LoVo (cell line): ENCODE data around the gene SIVA1.
"Not testable (repeated sequence)": the region's sequence is repeated elsewhere in the genome, so short reads cannot be mapped to it uniquely, and the experiment has no call there.

ENCODE experiments used
- DNase-seq: peaks from one replicate; pipeline ENCODE4 v3.0.0-alpha.2; 2016; ENCODE audit warnings: low spot score

Gene SIVA1

GRCh38 chr14:104719343-104719742 lies 33.6 kb upstream of the SIVA1 start:
- DNase-seq = no peak

- no peak for DNase-seq
These were observed 31.2 kb upstream of the SIVA1 start for GRCh38 chr14:104721505-104722431.

- DNase-seq = no peak
These were observed 29.9 kb upstream of the SIVA1 start for GRCh38 chr14:104722938-104723650.

- peak; percentile 61 for DNase-seq
These were observed 29.1 kb upstream of the SIVA1 start, which contains the start of gene ADSS1 for GRCh38 chr14:104723651-104724406. Gene ADSS1, plus strand, starts transcription at chr14:104724229. Its CDS starts 42 bp downstream, at chr14:104724271.

GRCh38 chr14:104724407-104724980 lies 28.5 kb upstream of the SIVA1 start:
- no peak for DNase-seq

DNA sequence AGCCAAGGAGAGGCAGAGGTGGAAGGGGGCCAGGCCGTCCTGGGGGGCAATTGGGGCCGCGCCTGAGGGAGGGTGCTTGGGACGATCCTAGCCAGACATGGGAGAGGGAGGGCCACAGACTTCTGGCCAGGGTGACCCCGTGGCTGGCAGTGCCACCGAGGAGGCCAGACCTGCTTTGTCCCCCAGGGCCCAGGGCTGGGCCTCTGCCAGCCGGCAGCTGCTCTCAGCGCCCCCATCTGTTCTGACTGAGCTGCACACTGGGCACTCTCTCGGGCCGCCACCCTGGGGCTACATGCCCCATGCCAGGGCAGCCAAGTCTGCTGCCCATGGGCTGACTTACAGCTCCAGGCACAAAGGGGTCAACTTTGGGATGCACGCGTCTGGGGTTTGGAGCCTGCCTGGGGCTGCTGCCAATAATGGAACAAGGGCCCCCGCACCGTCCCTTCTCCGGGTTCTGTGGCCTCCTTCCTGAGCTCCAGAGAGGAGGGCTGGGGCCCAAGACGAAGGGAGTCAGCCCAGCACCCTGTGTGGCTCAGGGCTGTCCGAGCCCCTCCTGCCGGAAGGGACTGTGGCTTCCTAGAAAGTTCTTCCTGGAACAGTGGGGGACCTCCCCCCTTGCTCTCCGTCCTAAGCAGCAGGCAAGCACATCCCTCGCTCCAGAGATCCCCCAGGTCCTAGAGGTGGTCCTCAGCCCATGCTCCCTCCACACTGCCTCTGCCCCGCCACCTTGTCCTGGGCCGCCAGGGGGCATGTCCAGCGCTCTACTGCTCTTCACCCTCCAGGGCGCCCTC lies 27.8 kb upstream of the SIVA1 start:
- DNase-seq = no peak

- no peak for DNase-seq
These were observed 27.0 kb upstream of the SIVA1 start for GRCh38 chr14:104725772-104726548.

- DNase-seq = no peak
These were observed 26.1 kb upstream of the SIVA1 start for GRCh38 chr14:104726600-104727451.

DNA sequence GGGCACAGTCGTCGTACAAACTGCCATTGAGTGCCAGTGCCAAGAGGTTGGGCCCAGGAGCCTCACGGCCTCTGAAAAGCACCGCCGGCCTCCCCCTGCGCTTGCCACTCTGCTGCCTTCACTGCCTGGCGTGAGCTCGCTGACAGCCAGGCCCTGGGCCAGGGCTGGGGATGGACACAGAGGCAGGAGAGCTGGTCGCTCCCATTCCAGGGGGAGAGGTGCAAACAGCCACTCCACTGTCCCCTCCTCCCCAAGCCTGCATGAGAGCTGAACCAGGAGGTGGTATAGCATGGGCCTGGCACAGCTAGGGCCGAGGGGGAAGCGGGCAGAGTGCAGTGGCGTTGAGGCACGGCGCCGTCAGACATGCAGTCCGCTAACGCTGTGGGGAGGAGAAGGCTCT lies 24.3 kb upstream of the SIVA1 start:
- DNase-seq = no peak

GRCh38 chr14:104729176-104729834 lies 23.6 kb upstream of the SIVA1 start:
- not testable (repeated sequence) for DNase-seq

- DNase-seq = no peak
These were observed 23.1 kb upstream of the SIVA1 start for GRCh38 chr14:104729835-104730181.

GRCh38 chr14:104730487-104730886 lies 22.5 kb upstream of the SIVA1 start:
- DNase-seq = no peak

DNA sequence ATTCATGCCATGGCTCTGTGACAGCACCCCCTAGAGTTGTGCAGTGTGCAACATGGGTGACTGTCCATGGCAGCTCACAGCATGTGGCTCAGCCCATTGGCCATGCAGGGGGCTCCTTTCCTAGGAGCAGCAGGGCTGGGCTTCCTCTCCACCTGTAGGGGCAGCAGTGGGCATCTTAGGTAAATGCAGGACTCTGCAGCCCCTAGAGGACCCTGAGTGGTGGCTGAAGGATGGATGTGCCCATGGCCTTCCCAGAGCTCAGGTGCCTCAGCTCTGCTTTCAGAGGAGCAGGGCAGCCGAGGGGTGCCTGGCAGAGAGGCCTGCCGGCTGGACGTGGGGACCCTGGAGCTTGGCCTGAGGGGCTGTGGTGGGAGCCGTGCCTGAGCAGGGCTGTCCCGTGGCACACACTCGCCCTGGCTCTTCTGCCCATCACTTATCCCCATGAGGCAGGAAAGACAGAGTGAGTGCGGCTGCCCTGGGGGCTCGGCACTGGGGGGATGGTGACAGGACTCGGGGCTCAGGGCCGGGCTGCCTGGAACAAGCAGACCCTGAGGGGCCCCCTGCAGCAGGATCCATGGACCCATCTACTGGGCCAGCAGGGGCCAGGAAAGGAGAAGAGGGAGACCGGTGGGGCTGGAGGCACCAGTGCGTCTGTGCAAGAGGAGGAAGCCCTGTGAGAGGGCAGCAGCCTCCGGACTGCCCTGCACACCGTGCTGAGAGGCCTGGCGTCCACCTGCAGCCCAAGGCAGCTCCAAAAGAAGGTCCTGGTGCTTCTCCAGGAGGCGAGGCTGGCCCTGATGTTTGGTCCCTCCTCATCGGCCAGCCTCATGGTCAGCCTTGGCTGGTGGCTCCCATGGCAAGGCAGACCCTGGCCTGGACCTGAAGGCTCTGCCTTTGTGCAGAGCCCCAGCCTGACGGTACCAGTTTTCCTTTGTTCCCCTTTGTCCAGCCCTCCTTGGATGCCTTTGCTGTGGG lies 21.3 kb upstream of the SIVA1 start:
- no peak for DNase-seq

DNA sequence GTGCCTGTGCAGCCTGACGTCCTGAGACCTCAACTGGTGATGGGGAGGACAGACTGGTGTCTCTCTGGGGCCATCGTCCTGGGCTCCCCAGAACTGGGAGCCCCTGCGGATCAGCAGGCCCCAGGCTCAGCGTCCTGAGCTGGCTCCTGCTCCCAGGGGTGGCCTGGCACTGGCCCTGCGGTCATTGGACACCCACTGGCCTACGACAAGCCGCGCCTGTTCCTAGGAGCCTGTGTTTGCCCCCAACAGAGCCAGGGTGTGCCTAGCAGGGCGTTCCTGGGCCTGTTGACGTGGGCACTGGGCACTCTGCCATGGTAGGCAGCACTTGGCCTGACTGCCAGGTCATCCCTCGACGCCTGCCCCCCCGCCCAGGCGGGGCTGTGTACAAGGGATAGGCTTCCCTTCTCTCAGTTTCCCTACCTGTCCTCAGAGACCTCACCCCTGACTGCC lies 20.6 kb upstream of the SIVA1 start:
- DNase-seq = peak; percentile 75

DNA sequence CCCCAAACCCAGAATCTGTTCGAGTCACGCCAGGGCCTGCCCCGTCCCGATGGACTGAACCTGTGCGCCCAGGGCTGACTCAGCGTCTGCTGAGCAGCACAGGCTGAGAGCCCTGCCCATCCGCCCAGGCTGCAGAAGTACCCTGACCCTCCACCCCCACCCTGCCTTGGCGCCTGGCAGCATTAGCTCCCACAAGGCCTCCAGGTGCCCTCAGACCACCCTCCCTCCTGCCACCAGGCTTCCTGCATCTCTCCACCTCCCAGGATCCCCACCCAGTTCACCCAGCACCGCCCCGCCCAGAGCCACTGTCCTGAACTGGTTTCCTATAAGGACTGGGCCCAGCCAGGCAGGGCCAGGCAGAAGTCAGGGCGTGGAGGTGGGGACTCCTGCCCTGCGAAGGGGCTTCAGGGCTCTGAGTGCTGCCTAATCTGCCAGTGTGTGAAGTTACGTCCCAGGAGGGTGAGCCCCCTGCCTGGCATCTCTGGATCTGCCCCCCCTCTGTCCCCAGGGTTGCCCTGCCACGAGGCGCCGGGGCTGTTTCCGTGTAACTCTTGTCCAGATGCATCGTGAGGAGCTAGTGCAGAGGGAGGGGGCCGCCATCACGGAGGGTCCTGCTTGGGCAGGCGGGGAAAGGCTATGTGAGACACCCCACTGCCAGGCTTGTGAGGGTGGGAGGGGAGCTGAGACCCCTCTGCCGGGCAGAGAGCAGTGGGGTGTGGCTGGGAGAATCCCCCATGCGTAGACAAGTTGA lies 19.8 kb upstream of the SIVA1 start:
- DNase-seq = no peak

DNA sequence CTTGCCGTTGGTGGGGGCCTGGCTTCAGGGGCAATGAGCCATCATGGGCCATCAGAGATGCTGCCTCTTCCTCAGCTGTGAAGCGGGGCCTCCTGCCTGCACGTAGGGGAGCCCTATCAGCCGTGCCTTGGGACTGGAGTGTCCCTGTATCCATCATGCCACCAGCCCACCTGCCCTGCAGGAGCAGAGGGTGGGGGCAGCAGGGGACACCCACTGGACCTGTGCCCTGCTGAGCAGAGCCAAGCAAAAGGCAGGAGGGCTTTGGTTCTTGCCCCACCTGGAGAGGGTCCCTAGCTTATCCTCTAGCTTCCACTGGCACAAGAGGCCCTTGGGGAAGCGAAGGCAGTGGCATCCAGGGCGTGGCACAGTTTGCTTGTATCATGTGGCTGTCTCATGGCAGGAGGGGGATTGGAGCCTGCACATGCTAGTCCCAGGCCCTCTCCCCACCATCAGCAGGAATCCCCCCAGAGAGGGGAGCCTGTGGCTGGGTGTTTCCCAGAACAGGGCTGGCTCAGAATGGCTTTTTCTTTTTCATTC lies 18.8 kb upstream of the SIVA1 start:
- no peak for DNase-seq

GRCh38 chr14:104734601-104734990 lies 18.4 kb upstream of the SIVA1 start:
- no peak for DNase-seq
